HG02588 (cell line): ENCODE results near the gene ZACN.
"Not testable (repeated sequence)": the region's sequence is repeated elsewhere in the genome, so short reads cannot be mapped to it uniquely, and the experiment has no call there.

Experiments
- ATAC-seq: cut with Tn5 transposase; IDR thresholded peaks from one replicate; pipeline ENCODE4 v1.9.1; 2021; ENCODE audit warnings: mild to moderate bottlenecking, moderate library complexity; ENCODE audit not compliant: unreplicated experiment

ZACN gene

DNA sequence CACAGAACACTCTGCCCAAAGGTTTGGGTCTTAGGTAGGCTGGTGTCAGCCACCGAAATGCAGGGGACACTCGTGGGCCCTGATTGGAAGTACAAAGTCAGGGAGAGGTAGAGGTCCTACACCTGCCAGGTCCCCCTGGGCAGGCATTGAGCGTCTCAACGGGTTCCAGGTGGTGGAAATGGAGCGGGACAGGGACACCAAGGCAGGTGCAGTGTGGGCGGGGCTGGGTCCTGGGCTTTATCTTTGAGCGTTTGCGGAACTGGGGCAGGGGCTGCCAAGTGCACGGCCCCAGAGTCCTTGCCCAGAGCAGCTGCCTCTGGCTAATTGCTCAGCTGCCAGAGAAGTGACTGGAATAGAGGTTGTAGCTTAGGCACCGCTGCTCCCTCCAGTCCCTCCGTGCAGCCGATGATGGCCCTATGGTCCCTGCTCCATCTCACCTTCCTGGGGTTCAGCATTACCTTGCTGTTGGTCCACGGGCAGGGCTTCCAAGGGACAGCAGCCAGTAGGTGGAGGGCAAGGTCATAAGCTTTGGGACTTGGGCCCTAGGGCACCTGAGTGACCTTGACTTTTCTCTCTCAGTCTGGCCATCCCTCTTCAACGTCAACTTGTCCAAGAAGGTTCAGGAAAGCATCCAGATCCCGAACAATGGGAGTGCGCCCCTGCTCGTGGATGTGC, at the start of gene ZACN:
Gene ZACN (plus strand): TSS at position 323 of the 675 bp plus-strand sequence. CDS start 83 bp downstream, at position 406.
- ATAC-seq: no peak

DNA sequence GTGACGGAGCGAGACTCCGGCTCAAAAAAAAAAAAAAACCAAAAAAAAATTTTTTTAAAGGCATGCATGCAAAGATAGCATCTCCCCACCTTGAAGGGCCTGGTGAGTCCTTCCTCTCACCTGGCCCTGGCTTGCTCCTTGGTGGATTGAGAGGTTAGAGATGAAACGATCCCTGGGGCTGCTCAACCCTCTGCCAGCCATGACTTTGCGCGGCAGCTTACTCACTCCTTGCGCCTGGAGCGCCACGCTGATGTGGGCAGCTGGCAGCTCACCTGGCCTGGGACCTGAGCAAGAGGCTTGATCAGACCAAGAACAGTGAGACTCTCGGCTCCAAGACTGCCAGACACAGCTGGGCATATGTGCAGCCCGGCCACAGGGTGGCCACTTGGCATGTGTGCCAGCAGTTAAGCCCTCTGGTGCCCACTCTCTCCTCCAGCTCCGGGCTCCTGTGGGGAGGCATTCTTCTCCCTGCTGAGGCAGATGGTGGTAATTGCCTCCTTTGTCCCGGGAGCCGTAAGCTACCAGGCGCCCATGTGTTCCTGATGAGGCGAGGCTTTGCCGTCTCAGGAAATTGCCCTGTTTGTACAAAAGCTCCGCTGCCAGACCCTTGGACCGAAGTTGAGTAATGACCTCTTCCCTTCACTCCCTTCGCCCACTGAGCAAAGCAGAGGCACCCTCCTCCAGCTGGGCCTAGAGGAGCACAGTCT, 46.8 kb upstream of the ZACN start:
- ATAC-seq: no peak

- ATAC-seq: no peak
Observed at GRCh38 chr17:76032780-76033108, 46.2 kb upstream of the ZACN start.

GRCh38 chr17:76033139-76033538, 45.8 kb upstream of the ZACN start:
- no peak for ATAC-seq

DNA sequence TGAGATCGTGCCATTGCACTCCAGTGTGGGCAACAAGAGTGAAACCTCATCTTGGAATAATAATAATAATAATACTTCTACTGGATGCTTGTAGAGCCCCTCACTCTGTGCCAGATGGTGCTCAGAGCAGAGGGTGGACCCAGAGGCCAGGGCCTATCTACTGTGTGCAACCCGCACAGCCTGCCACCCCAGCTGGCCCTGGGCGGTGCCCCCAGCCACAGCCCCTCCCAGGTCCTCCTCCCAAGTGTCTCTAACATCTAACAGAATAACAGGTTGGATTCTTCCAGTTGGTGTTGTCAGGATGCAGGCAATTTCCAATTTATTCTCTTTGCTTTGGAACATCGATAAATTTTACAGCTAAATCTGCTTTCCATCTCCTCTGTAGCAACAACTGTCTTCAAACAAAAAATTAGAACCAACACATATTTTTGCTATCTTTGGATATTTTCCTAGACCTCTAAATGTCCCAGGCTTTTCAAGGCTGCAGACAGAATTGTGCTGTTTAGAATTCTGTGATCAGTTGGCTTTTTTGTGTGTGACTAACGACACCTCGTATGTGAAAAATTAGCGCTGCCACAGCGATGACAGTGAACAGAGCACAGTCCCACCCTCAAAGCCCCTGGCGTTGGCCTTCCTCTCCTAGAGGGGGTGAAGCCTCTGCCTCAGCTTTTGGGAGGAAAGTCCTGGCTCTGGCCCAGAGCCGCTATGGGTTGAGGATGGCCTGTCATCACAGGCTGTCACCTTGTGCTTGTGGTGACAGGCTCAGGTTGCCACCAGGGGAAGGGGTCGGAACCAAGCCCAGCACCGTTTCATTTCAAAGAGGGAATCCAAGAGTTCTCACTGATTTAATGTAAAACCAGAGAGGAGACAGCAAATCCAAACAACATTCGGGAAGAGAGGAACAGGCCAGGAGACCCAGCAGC, 44.3 kb upstream of the ZACN start:
- no peak for ATAC-seq

DNA sequence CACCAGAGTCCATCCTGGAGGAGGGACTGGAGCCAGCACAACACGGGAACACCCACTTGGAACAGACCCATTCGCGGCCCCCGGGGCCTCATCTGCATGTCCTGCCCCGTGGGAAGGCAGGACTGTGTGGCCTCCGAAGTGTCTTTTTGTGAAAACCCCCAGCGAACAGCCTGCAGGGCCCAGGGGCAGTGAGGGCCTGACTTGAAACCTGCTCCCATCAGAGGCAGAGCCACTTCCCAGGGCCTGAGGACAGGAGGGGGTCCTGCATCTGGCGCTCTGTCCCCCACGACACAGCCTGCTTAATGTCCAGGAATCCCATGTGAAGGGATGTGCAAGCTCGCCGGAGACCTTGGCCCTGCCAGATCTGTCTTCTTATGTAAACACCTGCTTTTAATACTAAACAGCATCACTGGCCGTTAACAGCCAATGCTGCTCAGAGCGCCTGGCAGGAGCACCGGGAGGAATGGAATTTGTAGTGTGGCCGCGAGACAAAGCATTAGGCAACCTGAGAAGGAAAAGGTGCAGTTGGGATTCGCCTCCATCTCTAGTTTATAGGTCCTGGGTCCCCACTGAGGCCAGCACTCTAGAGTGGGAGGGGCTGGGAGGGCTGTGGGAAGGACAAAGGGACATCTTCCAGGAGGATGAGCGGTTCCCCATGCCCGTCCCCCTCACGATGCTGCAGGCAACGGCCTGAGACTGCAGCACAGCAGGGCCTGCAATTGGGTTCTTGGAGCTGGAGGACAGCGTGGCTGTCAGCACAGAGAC, 42.3 kb upstream of the ZACN start:
- no peak for ATAC-seq

DNA sequence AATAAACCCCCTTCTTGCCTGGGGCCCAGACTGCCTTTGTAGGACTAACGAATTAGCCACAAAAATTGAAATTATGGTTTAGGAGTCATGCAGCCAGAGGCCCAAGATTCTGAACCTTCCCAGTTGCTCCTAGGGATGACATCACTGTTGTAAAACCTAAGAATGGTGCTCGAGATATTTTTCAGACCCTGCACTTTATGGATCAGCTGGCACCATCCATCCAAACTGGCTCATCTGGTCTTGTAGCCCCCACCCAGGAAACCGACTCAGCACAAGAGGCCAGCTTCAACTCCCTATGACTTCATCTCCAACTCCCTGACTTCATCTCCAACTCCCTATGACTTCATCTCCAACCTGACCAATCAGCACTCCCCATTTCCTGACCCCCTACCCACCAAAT, 40.9 kb upstream of the ZACN start:
- ATAC-seq: no peak

GRCh38 chr17:76039121-76039520, 39.9 kb upstream of the ZACN start:
- no peak for ATAC-seq

DNA sequence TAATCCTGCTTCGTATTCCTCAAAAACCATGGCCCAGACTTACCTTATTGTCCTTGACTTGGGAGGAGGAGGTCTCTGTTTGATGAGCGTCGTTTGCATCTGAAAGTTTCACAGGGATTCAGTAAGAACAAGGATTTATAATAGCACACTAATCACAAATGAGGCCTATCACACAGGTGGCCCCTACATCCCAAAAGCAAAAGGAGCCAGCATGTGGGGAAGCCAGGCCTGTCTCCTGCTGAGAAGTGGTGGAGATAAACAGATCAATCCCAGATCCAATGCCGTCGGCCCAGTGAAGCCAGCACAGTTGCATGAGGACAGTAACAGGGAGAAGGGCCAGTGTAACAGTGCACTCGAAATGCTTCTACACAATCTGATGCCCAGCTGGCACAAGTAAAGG, 38.6 kb upstream of the ZACN start:
- no peak for ATAC-seq

- ATAC-seq: not testable (repeated sequence)
Observed at GRCh38 chr17:76042868-76043267, 36.1 kb upstream of the ZACN start.

- not testable (repeated sequence) for ATAC-seq
Observed at GRCh38 chr17:76044475-76045007, 34.4 kb upstream of the ZACN start.

DNA sequence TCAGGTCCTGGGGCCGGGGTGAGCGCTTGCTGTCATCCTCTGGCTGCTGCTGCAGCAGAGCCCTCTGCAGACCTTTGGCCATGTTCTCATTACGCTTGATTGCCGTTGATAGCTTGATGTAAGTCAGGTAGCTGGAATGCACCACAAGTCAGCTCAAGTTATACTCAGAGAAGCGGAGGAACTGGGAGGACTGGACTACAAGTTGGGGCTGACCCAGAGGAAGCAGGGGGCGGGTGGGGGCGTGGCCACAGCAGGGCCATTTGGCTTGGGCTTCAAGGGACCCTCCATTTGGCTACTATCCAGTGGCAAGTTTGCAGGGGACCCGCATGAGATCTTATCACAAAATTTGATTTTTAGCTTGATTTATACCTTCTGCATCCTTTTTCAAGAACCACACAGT, 32.9 kb upstream of the ZACN start:
- ATAC-seq: no peak

DNA sequence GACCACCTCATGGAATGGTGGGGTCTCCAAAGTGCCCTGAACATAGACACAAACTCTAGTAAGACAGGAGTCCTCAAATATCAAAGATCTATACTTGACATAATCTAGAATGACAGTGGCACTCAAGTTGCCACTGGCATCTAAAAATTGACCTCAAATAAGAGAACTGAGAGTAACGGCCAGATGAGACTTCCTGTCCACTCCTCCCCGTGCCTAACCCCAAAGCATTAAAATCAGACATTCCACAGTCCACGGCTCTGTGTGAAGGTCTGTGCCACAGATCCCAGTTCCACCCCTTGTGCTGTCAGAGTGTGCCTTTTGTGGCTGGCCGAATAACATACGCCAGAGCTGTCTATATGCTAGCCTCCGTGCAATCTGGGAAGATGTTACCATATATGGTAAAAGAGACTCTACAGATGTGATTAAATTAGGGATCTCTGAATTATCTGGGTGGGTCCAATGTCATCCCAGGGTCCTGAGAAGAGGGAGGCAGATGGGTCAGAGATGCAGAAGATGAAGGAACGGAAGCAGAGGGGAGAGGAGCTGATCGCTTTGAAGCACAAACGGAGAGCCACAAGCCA, 30.9 kb upstream of the ZACN start:
- no peak for ATAC-seq

DNA sequence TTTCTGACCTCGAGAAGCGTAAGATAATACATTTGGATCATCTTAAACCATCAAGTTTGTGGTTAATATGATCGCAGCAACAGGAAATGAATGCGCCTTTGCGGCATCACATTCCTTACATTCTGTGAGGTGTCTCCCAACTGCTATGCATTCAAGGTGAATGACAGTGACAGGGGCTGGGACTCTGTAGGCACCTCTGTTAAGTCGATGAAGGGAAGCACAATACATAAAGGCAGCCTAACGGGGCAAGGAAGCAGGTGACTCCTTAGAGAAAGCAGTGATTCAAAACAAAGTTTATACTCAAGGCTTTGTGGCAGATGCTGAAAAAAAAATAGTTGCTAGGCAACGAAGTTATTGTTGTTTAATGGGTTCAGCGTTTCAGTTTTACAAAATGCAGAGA, 30.3 kb upstream of the ZACN start:
- ATAC-seq: no peak

DNA sequence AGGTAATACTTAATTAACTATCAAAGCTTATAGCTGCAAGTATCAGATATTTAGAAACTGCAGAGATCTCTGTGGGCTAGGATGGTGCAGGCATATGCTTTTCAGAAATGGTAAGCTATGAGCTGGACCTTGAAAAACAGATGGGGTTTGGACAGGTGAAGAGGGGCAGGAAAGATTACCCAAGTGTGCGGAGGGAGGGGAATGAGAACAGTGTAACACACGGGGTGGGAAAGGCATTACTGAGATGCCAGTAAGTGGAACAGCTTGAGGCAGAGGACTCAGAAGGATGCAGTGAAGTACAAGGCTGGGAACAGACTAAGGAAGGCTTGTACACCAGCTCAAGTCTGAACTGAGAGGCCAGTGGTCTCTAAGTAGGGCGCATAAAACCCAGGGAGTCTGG, 29.7 kb upstream of the ZACN start:
- ATAC-seq: no peak

- no peak for ATAC-seq
Observed at GRCh38 chr17:76049836-76050537, 29.0 kb upstream of the ZACN start.

- ATAC-seq: no peak
Observed at GRCh38 chr17:76050538-76051467, 28.2 kb upstream of the ZACN start.

- no peak for ATAC-seq
Observed at GRCh38 chr17:76051561-76051960, 27.4 kb upstream of the ZACN start.
